Choroid plexus epithelial cell (primary cell): Measurements from ENCODE around the gene MAST1.
"Not testable (repeated sequence)": the region's sequence is repeated elsewhere in the genome, so short reads cannot be mapped to it uniquely, and the experiment has no call there.

Experiments used
- DNase-seq: peaks from one replicate; pipeline ENCODE4 v3.0.0-alpha.2; 2010; ENCODE audit warnings: low read depth
- H3K4me3 ChIP-seq: 2 replicates; pipeline ENCODE4 v1.5.1; 2011; ENCODE audit warnings: low read depth, mild to moderate bottlenecking, control low read depth, low read length, moderate library complexity
- CTCF ChIP-seq: conservative IDR thresholded peaks from 2 replicates; pipeline ENCODE4 v1.5.1; 2011; ENCODE audit warnings: low read depth, mild to moderate bottlenecking, control low read depth, inconsistent platforms, low read length, moderate library complexity

The MAST1 gene

DNA sequence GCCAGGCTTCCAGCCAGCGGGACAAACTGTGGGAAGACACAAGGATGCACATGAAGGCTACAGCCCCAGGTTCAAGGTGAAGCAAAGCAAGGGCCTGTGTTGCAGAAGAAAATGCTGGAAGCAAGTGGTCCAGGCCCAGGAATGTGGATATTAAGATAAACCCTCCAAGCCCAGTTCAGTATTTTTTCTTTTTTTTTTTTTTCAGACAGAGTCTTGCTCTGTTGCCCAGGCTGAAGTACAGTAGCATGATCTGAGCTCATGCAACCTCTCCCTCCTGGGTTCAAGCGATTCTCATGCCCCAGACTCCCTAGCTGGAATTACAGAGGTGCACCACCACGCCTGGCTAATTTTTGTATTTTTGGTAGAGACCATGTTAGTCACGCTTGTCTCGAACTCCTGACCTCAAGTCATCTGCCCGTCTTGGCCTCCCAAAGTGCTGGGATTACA, 41.2 kb upstream of the MAST1 start:
- no peak for TF ChIP-seq CTCF
- no peak overlapping the region for H3K4me3 ChIP-seq
- no peak for DNase-seq

GRCh38 chr19:12797607-12798006, 40.7 kb upstream of the MAST1 start:
- not testable (repeated sequence) for DNase-seq, H3K4me3 ChIP-seq

- TF ChIP-seq CTCF: no peak
- no peak for DNase-seq
Observed at GRCh38 chr19:12799742-12800465, 38.4 kb upstream of the MAST1 start.

GRCh38 chr19:12800466-12800770, 37.9 kb upstream of the MAST1 start:
- no peak for DNase-seq
- no peak for TF ChIP-seq CTCF
- peak overlapping the region; percentile 89 for H3K4me3 ChIP-seq

More at GRCh38 chr19:12799742-12800465, 38.4 kb upstream of the MAST1 start:
- H3K4me3 ChIP-seq: no peak overlapping the region

GRCh38 chr19:12800923-12801465, 37.3 kb upstream of the MAST1 start:
- DNase-seq: no peak
- TF ChIP-seq CTCF: no peak
- peak overlapping the region; percentile 89 for H3K4me3 ChIP-seq

- H3K4me3 ChIP-seq: peak within 1 kb of the TSS; percentile 89
- no peak for TF ChIP-seq CTCF
- DNase-seq: peak; percentile 83
Observed at GRCh38 chr19:12801466-12802266, 36.6 kb upstream of the MAST1 start, which contains the start of the genes PRDX2 and THSD8. PRDX2 (minus strand) TSS chr19:12801800; CDS start chr19:12801261, 539 bp downstream. THSD8 (plus strand) TSS chr19:12802069; CDS start chr19:12802072, 3 bp downstream.

DNA sequence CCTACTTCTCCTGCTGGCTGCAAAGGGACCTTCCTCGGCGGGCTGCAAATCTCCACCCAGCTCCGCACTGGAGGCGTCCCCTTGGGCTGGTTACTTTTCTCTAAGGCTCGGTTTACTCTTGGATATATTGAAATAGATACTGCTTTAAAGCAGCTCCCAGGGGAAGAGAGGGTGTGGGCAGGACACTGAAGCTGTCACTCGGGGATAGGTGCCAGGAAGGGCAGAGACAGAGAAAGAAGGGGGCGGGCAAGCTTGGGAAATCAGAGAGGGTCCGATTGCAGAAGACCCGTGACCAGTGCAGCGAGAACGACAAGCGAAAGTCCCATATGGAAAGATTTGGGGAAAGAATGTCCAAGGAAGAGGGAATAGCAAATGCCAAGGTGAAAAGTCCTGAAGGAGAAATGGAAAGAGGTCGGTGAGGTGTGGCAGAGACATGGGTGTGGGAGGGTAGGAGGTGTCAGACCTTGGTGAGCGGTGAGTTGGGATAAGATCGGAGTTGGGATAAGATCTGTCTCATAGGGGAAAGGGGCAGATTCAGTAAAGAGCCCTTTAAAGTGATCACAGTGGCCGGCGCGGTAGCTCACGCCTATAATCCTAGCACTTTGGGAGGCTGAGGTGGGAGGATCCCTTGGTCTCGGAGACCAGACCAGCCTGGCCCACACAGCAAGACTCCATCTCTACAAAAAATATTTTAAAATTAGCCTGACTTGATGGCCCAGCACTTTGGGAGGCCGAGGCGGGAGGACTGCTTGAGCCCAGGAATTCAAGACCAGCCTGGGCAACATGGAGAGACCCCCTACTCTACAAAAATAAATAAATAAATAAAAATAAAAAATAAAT, 35.8 kb upstream of the MAST1 start:
- TF ChIP-seq CTCF: peak; percentile 25
- no peak for DNase-seq
- peak overlapping the region; percentile 89 for H3K4me3 ChIP-seq
